ENCODE results near the gene JUP.
"Not testable (repeated sequence)": the region's sequence is repeated elsewhere in the genome, so short reads cannot be mapped to it uniquely, and the experiment has no call there.

JUP gene

DNA sequence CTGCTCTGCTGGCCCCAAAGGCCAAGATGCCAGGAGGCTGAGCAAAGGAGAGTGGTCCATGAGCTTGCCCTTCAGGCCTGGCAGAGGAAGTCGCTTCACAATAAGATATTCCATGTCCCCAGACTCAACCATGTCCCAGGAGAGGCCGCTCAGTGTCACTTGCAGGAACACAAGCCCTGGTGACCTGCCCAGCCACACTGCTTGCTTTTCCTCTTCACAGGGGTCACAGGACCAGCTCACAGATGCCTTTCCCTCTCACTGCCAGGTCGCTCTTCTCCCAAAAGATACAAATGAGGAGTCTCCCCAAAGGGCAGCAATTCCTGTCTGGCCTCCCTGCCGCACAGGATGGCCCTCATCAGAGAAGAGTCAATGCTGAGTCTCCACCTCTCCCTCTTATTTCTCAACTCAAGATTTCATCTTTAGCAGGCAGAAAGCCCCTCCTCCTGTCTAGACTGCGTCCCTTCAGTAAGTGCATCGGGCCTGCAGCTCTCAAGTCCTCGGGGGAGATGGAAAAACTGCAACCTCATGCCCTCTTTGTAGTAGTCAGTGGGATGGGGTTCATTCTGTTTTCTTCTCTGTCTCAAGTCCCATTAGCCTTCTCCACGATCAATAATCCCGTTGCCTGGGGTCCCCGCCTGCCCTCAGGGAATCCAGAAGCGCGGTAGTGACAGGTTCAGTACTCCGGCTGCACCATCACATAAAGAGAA, 5.0 kb downstream of the JUP start:
- no peak for DNase-seq (ENCODE audit: low read depth)

DNA sequence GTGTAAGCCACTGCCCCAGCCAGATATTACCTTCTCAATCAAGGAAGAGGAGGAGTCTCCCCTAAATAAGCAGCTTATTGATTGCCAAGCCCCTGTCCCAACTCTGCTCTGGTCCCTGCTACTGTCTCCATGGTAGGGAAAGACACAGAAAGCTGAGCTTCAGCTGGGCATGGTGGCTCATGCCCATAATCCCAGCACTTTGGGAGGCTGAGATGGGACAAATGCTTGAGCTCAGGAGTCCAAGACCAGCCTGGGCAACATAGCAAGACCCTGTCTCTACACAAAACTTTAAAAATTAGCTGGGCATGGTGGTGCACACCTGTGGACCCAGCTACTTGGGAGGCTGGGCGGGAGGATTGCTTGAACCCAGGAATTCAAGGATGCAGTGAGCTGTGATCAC, 6.6 kb downstream of the JUP start:
- DNase-seq (ENCODE audit: low read depth), result no peak

DNA sequence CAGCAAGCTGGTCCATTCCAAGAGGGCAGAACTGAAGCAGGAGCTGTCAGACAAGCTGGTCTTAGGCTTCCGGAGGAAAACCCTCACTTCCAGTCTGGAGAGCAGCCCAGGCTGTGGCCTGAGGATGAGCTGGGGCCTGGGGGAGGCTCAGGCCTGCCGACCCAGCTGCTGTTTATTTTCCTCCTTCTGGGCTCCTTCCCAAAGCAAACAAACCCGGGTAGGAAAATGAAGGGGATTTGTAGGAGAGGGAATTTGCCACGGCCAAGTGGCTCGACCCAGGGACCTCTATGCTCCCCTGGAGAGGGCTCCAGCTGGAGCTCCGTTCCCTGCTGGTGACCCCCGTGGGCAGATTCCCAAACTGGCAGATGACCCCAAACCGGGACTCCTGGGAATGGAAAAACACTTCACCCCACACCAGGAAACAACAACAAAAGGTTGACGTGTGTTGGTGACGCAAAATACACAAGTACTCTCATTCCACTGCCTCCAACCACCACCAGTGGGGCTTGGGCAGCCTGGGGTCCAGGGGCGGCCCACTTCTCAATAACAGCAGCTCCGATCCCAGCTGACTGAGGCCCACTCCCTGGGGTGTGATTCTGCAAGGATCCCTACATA, 8.8 kb downstream of the JUP start:
- DNase-seq (ENCODE audit: low read depth), result no peak

DNA sequence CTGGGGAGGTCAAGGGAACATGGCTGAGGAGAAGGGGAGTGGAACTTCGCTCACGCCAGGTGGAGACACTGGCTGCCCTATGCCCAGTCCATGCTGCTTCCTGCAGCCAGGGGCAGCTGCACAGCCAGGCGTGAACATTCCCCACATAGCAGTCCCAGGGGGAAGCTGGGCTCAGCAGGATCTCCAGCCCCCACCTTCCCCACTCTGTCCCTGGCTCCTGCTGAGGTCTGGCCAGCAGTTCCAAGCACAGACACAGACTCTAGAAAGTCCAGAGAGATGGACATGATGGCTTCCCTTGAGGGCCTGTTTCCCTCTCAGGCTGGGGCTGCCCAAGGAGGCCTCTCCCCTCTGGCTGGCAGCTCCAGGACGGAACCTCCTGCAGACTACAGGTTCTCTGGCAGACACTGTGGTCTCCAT, 9.3 kb downstream of the JUP start:
- DNase-seq (ENCODE audit: low read depth), result no peak

DNA sequence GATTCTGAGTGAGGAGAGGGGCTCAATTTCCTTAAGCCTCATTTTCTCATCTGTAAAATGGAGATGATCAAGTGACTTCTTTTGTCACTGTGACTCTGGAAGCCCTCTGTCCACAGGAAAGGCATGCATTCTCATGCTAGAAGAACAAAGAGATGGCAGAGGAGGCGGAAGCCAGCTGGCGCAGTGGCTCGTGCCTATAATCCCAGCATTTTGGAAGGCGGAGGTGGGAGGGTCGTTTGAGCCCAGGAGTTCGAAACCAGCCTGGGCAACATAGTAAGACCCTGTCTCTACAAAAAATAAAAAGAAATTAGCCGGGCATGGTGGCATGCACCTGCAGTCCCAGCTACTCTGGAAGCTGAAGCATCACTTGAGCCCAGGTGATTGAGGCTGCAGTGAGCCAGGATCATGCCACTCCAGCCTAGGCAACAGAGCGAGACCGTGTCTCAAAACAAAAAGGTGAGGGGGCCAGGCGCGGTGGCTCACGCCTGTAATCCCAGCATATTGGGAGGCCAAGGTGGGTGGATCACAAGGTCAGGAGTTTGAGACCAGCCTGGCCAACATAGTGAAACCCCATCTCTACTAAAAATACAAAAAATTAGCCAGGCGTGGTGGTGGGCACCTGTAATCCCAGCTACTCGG, 10.1 kb downstream of the JUP start:
- not testable (repeated sequence) for DNase-seq (ENCODE audit: low read depth)

DNA sequence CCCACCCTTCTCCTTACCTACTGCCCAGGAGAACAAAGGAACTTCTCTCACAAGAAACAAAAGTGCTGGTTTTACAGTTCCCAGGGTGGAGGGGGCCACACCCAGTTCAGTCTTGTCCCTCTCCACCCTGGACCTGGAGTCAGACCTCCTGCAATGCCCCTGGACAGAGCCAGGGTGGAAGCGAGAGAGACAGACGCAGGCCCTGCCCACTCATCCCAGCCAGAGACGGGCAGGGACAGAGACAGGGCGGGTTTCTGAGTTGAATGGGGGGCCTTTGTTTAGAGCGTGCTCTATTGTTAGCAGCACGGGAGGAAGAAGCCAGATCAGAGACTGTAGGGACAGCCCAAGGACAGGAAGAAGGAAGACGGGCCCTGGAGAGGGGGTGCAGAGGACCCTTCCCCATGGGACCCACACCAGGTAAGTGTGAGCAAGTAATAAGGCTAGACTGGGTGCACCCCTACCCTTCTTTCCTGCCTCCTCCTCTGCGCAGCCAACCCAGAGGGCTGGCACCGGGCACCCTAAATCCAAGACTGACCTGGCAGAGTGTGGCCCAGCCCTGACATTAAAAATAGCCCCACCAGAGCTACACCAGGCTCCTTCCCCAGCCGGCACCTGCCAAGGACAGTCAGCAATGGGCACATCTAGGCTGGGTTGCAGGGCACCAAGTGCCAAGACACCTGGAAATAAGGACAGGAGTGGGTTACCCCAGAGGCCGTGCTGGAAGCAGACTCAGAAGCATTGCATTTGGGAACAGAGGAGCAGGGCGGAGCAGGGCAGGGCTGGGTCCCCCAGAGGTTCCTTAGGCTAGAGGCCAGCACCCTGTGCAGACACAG, 10.9 kb downstream of the JUP start:
- no peak for DNase-seq (ENCODE audit: low read depth)

DNA sequence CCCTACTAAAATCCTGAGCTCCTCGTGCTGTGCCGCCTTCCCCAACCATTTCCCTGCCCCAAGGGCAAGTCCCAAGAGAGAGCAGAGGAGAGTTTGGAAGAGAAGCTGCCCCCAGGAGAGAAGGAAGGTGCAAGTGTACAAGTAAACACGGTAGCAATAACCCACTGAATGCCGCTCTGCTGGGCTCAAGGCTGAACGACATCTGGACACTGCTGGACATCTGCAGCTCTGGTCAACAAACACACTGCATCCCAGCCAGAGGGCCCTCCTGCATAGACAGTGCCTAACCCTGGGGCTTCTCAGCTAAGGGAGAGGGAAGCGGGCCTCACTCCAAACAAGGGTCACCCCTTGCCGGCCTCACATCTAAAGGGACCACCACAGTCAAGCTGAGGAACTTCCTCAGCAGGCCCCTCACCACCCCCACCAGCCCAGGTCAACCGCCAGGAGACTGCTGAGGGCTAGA, 12.7 kb downstream of the JUP start:
- DNase-seq (ENCODE audit: low read depth), result no peak

DNA sequence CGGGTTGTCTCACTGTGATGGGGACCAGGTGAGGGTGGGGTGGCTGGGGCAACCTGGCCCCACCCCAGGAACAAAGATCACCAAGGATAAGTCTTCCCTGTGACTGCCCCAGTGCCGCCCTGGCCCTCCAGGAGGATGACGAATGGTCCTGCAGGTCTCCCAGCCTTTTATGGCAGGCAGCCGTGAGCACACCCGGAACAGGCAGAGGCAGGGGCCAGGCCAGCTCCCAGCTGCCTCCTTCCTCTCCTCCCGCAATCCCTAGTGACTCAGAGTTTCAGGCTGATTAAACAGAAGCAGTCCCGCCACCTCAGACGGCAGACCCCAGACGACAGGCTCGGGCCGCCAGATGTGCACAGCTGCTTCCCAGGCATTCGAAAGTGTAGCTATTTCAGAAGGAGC, 13.3 kb downstream of the JUP start:
- DNase-seq (ENCODE audit: low read depth), result no peak

DNA sequence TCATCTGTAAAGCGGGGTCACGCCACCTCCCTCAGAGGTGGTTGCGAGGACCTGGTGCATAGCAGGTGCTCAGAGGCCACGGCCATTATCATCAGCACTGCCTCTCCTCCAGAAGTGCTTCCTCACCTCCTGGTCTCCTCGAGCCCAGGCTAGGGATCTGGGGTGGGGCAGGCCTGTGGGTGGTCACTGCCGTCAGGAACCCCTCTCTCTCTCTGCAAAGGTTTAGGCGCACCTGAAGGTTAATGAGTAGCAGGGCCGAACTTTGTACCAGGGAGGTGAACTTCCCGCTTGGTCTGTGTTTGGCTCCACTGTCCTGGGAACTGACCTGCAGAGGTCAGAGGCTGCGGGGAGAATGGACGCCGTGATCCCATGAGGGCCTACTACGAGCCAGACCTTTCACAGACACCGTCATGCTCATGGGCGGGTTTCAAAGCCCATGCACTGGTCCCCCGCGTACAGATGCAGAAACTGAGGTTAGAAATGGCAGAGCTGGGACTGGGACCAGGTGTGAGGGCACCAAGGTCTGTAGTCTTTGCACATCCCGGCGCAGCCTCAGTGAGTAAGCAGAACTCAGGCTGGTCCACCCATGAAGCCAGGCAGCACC, 13.8 kb downstream of the JUP start:
- DNase-seq (ENCODE audit: low read depth), result no peak

DNA sequence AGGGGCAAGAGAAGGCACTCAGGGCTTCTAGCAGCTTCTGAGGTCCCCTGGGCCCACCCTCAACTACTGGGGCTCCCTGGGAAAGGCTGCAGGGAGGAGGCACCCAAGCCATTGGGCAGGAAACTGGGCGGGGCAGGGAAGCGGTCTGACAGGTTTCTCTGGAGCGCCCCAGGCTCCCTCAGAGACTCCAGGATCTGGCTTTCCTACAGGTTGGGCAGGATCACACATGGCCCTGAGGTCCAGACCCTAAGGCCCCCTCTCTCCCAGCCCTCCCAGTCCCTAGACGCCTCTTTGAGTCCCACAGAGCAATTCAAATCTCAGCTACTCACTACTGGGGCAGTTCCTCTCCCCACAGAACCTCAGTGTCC, 14.3 kb downstream of the JUP start:
- DNase-seq (ENCODE audit: low read depth), result no peak

DNA sequence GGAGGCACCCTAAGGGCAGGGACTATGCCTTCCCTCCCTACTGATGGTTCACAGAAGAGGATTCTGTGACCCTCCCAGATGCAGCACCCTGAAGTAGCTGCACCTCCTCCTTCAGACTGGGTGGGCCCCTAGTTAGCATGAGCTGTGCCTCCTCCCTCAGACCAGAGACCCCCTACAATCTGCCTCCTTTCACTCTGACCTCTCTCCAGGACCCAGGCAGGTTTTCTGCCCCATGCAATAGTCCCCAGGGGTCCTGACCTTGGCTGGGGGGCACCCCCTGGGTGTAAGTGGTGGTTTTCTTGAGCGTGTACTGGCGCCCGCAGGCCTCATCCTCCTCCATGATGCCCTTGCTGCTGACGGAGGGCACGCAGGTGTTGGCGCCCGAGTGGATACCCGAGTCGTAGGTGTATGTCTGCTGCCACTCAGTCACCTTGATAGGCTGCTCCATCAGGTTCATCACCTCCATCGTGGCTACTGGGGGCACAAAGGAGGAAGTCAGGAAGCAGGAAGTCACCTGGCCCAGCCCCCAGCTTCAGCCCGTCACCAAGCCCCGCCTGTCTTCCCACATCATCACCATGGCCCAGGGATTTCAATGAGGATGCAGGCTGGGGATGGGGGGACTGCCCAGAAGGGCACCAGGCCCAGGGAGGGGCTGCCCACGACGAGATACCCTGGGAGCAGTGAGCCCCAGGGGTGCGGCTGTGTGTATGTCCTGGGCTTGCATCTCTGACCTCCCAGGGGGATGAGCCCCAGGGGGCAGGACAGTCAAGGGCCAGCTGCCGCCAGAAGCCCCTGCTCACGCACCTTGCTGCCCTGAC, 14.9 kb downstream of the JUP start:
- DNase-seq (ENCODE audit: low read depth), result no peak

DNA sequence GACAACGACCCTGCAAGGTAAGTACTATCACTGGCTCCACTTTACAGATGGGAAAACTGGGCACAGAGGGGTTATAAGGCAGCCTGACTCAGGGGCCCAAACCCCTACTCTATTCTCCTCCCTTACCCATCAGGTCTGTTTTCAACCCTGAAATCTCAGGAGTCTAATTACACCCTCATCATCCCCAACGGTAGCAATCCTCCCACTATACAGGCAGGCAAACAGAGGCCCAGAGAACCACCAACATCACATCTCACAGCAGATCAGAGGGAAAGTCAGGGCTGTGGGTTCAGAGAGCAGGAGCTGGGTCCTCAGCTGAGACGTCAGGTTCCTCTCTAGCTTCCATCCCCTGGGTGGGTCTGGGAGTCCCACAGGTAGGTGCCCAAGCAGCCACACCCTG, 16.5 kb downstream of the JUP start:
- no peak for DNase-seq (ENCODE audit: low read depth)

DNA sequence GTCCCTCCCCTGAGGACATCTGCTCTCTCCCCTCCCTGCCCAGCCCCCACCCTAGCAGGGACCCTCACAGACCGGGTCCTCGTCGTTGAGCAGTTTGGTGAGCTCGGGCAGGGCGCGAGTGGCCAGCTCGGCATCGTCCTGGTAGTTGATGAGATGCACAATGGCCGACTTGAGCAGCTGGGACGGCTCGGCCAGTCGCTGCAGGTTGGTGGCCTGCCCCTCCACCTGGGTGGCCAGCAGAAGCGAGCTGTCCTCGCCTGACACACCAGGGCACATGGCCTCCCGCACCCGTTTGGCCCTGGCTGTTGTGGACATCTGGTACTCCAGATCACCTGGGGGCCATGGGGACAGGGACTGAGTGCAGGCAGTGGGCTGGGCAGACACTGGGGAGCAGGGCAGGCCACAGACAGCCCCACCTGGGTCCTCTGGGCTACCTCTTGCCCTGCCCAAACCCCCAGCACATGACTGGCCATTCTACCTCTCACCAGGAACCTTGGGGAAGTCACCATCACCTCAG, 17.1 kb downstream of the JUP start:
- no peak for DNase-seq (ENCODE audit: low read depth)

DNA sequence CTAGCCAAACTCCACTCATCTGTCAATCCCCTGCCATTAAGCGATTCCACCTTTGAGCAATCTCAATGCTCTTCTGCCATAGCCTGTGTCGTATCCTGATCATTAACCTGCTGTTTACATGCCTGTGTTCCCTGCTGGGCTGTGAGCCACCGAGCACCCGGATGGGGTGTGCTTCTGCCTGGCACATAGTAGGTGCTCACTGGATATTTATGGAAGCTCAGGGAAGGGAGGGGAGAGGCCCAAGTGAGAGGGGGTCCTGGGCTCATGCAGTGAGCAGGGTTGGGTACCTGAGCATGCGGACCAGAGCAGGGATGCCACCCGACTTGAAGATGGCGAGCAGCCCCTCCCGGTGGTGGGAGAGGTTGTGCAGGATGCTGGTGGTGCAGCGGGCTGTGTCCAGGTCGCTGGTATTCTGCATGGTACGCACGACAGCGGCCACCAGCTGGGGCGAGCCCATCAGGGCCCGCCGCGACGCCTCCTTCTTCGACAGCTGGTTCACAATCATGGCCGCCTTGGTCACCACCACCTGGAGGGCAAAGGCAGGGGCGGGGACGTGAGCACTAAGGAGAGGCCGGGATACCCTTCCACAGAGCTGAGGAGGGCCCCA, 17.7 kb downstream of the JUP start:
- no peak for DNase-seq (ENCODE audit: low read depth)

DNA sequence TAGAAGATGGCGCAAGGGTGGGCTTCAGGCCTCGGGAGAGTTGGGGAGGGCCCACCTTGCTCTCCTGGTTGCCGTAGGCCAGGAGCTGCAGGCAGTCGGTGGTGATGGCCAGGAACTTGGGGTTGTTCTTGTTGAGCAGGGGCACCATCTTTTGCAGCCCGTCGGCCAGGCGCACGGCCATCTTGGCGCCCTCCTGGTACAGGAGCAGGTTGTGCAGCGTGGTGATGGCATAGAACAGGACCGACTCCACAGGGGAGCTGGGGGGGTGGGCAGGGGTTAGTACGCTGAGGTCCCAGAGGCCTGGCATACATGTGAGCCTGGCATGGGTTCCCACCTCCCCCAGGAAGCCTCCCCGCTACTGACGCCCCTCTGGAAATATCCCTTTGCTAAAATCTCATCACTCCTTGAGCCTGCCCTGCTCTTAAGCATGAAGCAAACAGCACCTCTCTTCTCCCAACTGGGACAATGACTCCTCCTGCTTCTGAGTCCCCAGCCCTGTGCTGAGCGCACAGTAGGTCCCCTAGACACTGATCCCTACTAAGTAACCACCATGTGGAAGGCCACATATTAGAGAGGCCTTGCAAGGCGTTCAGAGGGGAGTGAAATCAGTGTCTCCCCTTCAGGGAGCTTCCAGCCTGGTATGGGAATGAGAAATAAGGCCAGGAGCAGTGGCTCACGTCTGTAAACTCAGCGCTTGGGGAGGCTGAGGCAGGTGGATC, 19.0 kb downstream of the JUP start:
- no peak for DNase-seq (ENCODE audit: low read depth)

DNA sequence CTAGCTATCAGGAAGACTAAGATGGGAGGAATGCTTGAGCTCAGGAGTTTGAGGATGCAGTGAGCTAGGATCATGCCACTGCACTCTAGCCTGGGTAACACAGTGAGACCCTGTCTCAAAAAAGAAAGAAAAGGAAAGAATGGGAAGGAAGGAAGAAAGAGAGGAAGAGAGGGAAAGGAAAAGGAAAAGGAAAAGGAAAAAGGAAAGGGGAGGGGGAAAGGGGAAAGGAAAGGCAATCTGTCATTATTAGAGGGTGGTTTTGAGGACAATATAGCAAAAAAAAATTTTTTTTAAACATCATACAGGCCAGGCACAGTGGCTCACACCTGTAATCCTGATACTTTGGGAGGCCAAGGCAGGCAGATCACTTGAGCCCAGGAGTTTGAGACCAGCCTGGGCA, 20.4 kb downstream of the JUP start:
- DNase-seq (ENCODE audit: low read depth), result no peak

DNA sequence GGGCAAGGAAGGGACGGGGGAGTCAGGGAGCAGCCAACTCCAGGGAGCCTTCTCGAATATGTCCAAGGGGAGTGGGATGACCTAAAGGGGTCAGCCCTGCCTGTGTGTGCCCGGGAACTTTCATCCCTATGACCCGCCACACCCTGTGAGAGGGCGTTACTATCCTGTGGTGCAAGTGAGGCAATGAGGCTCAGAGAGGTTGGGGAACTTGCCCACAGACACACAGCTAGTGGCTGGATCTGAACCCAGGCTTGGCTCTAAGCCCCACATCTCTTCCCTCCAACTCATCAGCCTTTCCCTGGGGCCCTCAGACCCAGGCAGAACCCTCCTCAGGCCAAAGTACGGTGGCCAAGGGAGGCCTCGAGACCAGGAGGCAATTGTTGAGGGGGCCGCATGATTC, 23.2 kb downstream of the JUP start:
- no peak for DNase-seq (ENCODE audit: low read depth)

DNA sequence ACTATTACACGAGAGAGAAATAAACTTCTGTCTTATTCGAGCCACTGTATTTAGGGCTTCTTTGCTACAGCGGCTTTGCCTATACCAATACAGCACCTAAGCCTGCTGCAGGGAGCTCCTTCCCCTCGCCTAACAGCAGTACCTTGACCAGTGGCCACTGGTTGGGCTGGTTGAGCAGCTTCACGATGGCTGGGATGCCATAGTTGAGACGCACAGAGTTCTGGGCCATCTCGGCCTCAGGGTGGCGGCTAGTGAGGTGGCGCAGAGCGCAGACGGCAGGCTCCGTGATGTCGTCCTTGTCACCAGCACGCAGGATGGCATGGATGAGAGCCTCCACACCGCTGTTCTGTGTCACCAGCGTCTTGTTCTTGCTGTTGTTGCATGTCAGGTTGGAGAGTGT, 23.7 kb downstream of the JUP start:
- no peak for DNase-seq (ENCODE audit: low read depth)

DNA sequence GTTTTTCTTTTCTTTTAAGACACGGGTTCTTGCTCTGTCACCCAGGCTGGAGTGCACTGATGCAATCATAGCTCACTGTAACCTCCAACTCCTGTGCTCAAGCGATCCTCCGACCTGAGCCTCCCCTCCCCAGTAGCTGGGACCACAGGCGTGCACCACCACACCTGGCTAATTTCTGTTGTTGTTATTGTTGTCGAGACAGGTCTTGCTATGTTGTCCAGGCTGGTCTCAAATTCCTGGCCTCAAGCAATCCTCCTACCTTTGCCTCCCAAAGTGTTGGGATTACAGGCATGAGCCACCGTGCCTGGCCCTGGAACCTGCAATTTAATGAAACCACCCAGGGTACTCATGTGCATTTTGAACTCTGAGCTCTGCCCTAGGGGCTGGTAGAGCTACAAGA, 24.1 kb downstream of the JUP start:
- DNase-seq (ENCODE audit: low read depth), result no peak

DNA sequence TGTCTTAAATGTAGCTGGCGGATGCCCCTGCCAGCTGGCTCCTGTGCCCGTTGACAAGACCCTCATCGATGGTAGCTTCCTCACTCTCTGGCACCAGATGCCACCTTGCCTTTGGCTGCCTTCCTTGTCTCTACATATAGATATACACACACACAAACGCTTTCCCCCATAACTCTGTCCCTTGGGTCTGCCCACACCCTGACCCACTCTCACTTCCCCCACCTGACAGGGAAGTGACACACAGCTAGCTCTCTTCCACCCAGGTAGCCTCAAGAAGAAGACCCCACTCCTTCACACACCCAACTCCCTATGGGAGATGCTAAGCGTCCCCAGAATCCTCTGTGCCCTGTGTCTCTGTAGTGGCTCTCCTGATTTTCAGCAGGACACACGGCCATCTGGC, 25.6 kb downstream of the JUP start:
- no peak for DNase-seq (ENCODE audit: low read depth)
